ENCODE results near the gene MZF1. TPM values are rescaled to one million over a fixed set of nuclear protein-coding genes. Genes with fewer than 3 reads are reported as not detected.

MZF1 gene
- total RNA-seq, 2 donors from 2014 or later, result 6.5 to 11.3 TPM

- H3K4me3 ChIP-seq, result no peak overlapping the region
- H3K4me1 ChIP-seq, result peaks cover 2 to 58% of the 10 kb centered on the region in 2 donors
- DNase-seq (ENCODE audit: low spot score), result no peak
Measured at GRCh38 chr19:58560921-58561320, 12.2 kb downstream of the MZF1 start.

GRCh38 chr19:58560007-58560887 is 12.9 kb downstream of the MZF1 start:
- DNase-seq (ENCODE audit: low spot score), result no peak
- Histone ChIP-seq H3K27ac (peak overlapping the region; percentile 100), H3K27me3 (no peaks in the 10 kb centered on the region), H3K9me3 (no peaks in the 10 kb centered on the region), H3K4me1 (peaks cover 2 to 65% of the 10 kb centered on the region in 2 donors), H3K4me3 (peak overlapping the region; percentile 89 to 99), H3K36me3 (peaks cover 14% of the 10 kb centered on the region)
- no peak for TF ChIP-seq CTCF (IDR thresholded peaks at IDR 0.05)

More at GRCh38 chr19:58560921-58561320, 12.2 kb downstream of the MZF1 start:
- Histone ChIP-seq H3K36me3 (peaks cover 9% of the 10 kb centered on the region), H3K9me3 (no peaks in the 10 kb centered on the region), H3K27me3 (no peaks in the 10 kb centered on the region), H3K27ac (no peak overlapping the region)
- no peak for TF ChIP-seq CTCF (IDR thresholded peaks at IDR 0.05)

GRCh38 chr19:58559275-58560006 is 13.7 kb downstream of the MZF1 start:
- peak; percentile 96 for DNase-seq (ENCODE audit: low spot score)
- H3K27ac ChIP-seq, result peak overlapping the region; percentile 100
- H3K9me3 ChIP-seq, result no peaks in the 10 kb centered on the region
- peak overlapping the region; percentile 89 to 99 for H3K4me3 ChIP-seq
- TF ChIP-seq CTCF (IDR thresholded peaks at IDR 0.05), result no peak
- H3K4me1 ChIP-seq, result peaks cover 2 to 69% of the 10 kb centered on the region in 2 donors
- H3K36me3 ChIP-seq, result peaks cover 14% of the 10 kb centered on the region
- H3K27me3 ChIP-seq, result no peaks in the 10 kb centered on the region

- Histone ChIP-seq H3K4me1 (peaks cover 2 to 74% of the 10 kb centered on the region in 2 donors), H3K27ac (peak overlapping the region; percentile 100), H3K27me3 (no peaks in the 10 kb centered on the region), H3K9me3 (no peaks in the 10 kb centered on the region), H3K4me3 (peak overlapping the region; percentile 89 to 99), H3K36me3 (peaks cover 14% of the 10 kb centered on the region)
- DNase-seq (ENCODE audit: low spot score), result peak; percentile 99
- TF ChIP-seq CTCF (IDR thresholded peaks at IDR 0.05), result no peak
Measured at GRCh38 chr19:58558623-58559274, 14.4 kb downstream of the MZF1 start.

- Histone ChIP-seq H3K27me3 (no peaks in the 10 kb centered on the region), H3K27ac (peak within 1 kb of the TSS; percentile 100), H3K9me3 (no peaks in the 10 kb centered on the region), H3K4me3 (peak within 1 kb of the TSS; percentile 89 to 99), H3K36me3 (peaks cover 14% of the 10 kb centered on the region), H3K4me1 (peaks cover 2 to 73% of the 10 kb centered on the region in 2 donors)
- TF ChIP-seq CTCF (IDR thresholded peaks at IDR 0.05), result no peak
- DNase-seq (ENCODE audit: low spot score), result peak; percentile 68
Measured at GRCh38 chr19:58558066-58558622, 15.0 kb downstream of the MZF1 start, which contains the start of gene UBE2M. Gene UBE2M, minus strand, starts transcription at chr19:58558611. Its CDS starts 230 bp downstream, at chr19:58558381.

Data from right atrium auricular region (tissue), 2 donors.